ENCODE data around the gene PIGC. TPM values are rescaled to one million over a fixed set of nuclear protein-coding genes. Genes with fewer than 3 reads are reported as not detected.
A peak's percentile ranks its signal among the peaks of the same experiment; 100 is the strongest.

Gene PIGC
- total RNA-seq, 2 donors from 2014 or later: 11.0 to 14.7 TPM

- no peak for ATAC-seq
- H3K27ac Mint-ChIP-seq: no peak overlapping the region
- H3K36me3 Mint-ChIP-seq: no peaks in the 10 kb centered on the region
- DNase-seq (ENCODE audit: low spot score in 2 of 2): no peak
- H3K9me3 Mint-ChIP-seq: no peaks in the 10 kb centered on the region
Measured at GRCh38 chr1:172471666-172472065, 27.8 kb upstream of the PIGC start.

- H3K9me3 Mint-ChIP-seq: no peaks in the 10 kb centered on the region
- no peak overlapping the region for H3K27ac Mint-ChIP-seq
- H3K36me3 Mint-ChIP-seq: no peaks in the 10 kb centered on the region
- ATAC-seq (no peak), DNase-seq (ENCODE audit: low spot score in 2 of 2) (no peak)
Measured at GRCh38 chr1:172470149-172470548, 26.3 kb upstream of the PIGC start.

GRCh38 chr1:172469717-172470116, 25.8 kb upstream of the PIGC start:
- ATAC-seq (no peak), DNase-seq (ENCODE audit: low spot score in 2 of 2) (no peak)
- no peaks in the 10 kb centered on the region for H3K9me3 Mint-ChIP-seq
- no peak overlapping the region for H3K27ac Mint-ChIP-seq
- H3K36me3 Mint-ChIP-seq: no peaks in the 10 kb centered on the region

GRCh38 chr1:172468296-172468695, 24.4 kb upstream of the PIGC start:
- no peaks in the 10 kb centered on the region for H3K9me3 Mint-ChIP-seq
- no peak overlapping the region for H3K27ac Mint-ChIP-seq
- no peak for ATAC-seq
- H3K36me3 Mint-ChIP-seq: no peaks in the 10 kb centered on the region
- no peak for DNase-seq (ENCODE audit: low spot score in 2 of 2)

- no peaks in the 10 kb centered on the region for H3K9me3 Mint-ChIP-seq
- no peak for ATAC-seq
- no peaks in the 10 kb centered on the region for H3K36me3 Mint-ChIP-seq
- no peak for DNase-seq (ENCODE audit: low spot score in 2 of 2)
- H3K27ac Mint-ChIP-seq: no peak overlapping the region
Measured at GRCh38 chr1:172467446-172467845, 23.6 kb upstream of the PIGC start.

- H3K9me3 Mint-ChIP-seq: no peaks in the 10 kb centered on the region
- H3K36me3 Mint-ChIP-seq: no peaks in the 10 kb centered on the region
- DNase-seq (ENCODE audit: low spot score in 2 of 2) (no peak), ATAC-seq (no peak)
- no peak overlapping the region for H3K27ac Mint-ChIP-seq
Measured at GRCh38 chr1:172466795-172467407, 23.0 kb upstream of the PIGC start.

GRCh38 chr1:172465617-172466016, 21.7 kb upstream of the PIGC start:
- no peaks in the 10 kb centered on the region for H3K9me3 Mint-ChIP-seq
- DNase-seq (ENCODE audit: low spot score in 2 of 2): no peak
- no peak overlapping the region for H3K27ac Mint-ChIP-seq
- ATAC-seq: no peak
- no peaks in the 10 kb centered on the region for H3K36me3 Mint-ChIP-seq

GRCh38 chr1:172460887-172461315, 17.0 kb upstream of the PIGC start:
- DNase-seq (ENCODE audit: low spot score in 2 of 2) (no peak), ATAC-seq (no peak)
- no peaks in the 10 kb centered on the region for H3K9me3 Mint-ChIP-seq
- H3K27ac Mint-ChIP-seq: no peak overlapping the region
- H3K36me3 Mint-ChIP-seq: no peaks in the 10 kb centered on the region

GRCh38 chr1:172460177-172460576, 16.3 kb upstream of the PIGC start:
- H3K27ac Mint-ChIP-seq: no peak overlapping the region

GRCh38 chr1:172457479-172458130, 13.7 kb upstream of the PIGC start:
- H3K9me3 Mint-ChIP-seq: no peaks in the 10 kb centered on the region
- DNase-seq (ENCODE audit: low spot score in 2 of 2): no peak
- no peak for ATAC-seq
- no peaks in the 10 kb centered on the region for H3K36me3 Mint-ChIP-seq
- no peak overlapping the region for H3K27ac Mint-ChIP-seq

More at GRCh38 chr1:172460177-172460576, 16.3 kb upstream of the PIGC start:
- ATAC-seq (no peak), DNase-seq (ENCODE audit: low spot score in 2 of 2) (no peak)
- Mint-ChIP-seq H3K9me3 (no peaks in the 10 kb centered on the region), H3K36me3 (no peaks in the 10 kb centered on the region)

- H3K9me3 Mint-ChIP-seq: no peaks in the 10 kb centered on the region
- no peak for DNase-seq (ENCODE audit: low spot score in 2 of 2)
- H3K27ac Mint-ChIP-seq: peak overlapping the region in 1 of 2 donors; percentile 7
- no peaks in the 10 kb centered on the region for H3K36me3 Mint-ChIP-seq
- no peak for ATAC-seq
Measured at GRCh38 chr1:172456344-172456769, 12.5 kb upstream of the PIGC start.

GRCh38 chr1:172455451-172455850, 11.6 kb upstream of the PIGC start:
- Mint-ChIP-seq H3K36me3 (no peaks in the 10 kb centered on the region), H3K9me3 (no peaks in the 10 kb centered on the region), H3K27ac (no peak overlapping the region)
- no peak for ATAC-seq
- DNase-seq (ENCODE audit: low spot score in 2 of 2): no peak

GRCh38 chr1:172453607-172454006, 9.7 kb upstream of the PIGC start:
- ATAC-seq: peak in 1 of 2 donors; percentile 53
- no peaks in the 10 kb centered on the region for H3K9me3 Mint-ChIP-seq

GRCh38 chr1:172453153-172453545, 9.3 kb upstream of the PIGC start:
- DNase-seq (ENCODE audit: low spot score in 2 of 2): no peak
- ATAC-seq: no peak
- Mint-ChIP-seq H3K27ac (no peak overlapping the region), H3K36me3 (no peaks in the 10 kb centered on the region), H3K9me3 (no peaks in the 10 kb centered on the region)

More at GRCh38 chr1:172453607-172454006, 9.7 kb upstream of the PIGC start:
- H3K27ac Mint-ChIP-seq: no peak overlapping the region
- DNase-seq (ENCODE audit: low spot score in 2 of 2): no peak
- no peaks in the 10 kb centered on the region for H3K36me3 Mint-ChIP-seq

GRCh38 chr1:172452536-172453152, 8.8 kb upstream of the PIGC start:
- Mint-ChIP-seq H3K36me3 (no peaks in the 10 kb centered on the region), H3K27ac (peak overlapping the region in 1 of 2 donors; percentile 2), H3K9me3 (no peaks in the 10 kb centered on the region)
- ATAC-seq (no peak), DNase-seq (ENCODE audit: low spot score in 2 of 2) (no peak)

GRCh38 chr1:172451002-172451443, 7.2 kb upstream of the PIGC start:
- DNase-seq (ENCODE audit: low spot score in 2 of 2) (no peak), ATAC-seq (peak; percentile 55 to 86)
- Mint-ChIP-seq H3K9me3 (no peaks in the 10 kb centered on the region), H3K36me3 (no peaks in the 10 kb centered on the region), H3K27ac (no peak overlapping the region)

GRCh38 chr1:172450524-172450885, 6.6 kb upstream of the PIGC start:
- ATAC-seq (peak in 1 of 2 donors; percentile 39), DNase-seq (ENCODE audit: low spot score in 2 of 2) (no peak)
- Mint-ChIP-seq H3K27ac (peak overlapping the region in 1 of 2 donors; percentile 78), H3K36me3 (no peaks in the 10 kb centered on the region), H3K9me3 (no peaks in the 10 kb centered on the region)
